ENCODE data around the gene SYT1. TPM values are rescaled to one million over a fixed set of nuclear protein-coding genes. Genes with fewer than 3 reads are reported as not detected.
"Not testable (repeated sequence)": the region's sequence is repeated elsewhere in the genome, so short reads cannot be mapped to it uniquely, and the experiment has no call there.

Gene SYT1
- total RNA-seq, 1 experiment from 2014 or later = 1.3 TPM

GRCh38 chr12:79199166-79199565 lies 334.6 kb downstream of the SYT1 start:
- Mint-ChIP-seq H3K27me3 (ENCODE audit: unreplicated experiment) (no peaks in the 10 kb centered on the region), H3K27ac (ENCODE audit: unreplicated experiment) (peak overlapping the region; percentile 47), H3K4me3 (ENCODE audit: low read depth, unreplicated experiment) (no peak overlapping the region), H3K36me3 (ENCODE audit: insufficient read depth, unreplicated experiment) (no peaks in the 10 kb centered on the region), H3K4me1 (ENCODE audit: low read depth, unreplicated experiment) (peaks cover 32% of the 10 kb centered on the region), H3K9me3 (ENCODE audit: low read depth, unreplicated experiment) (no peaks in the 10 kb centered on the region)
- BruUV-seq (replicated peaks) = no TSS peak
- intact Hi-C loops (cut with micrococcal nuclease; ENCODE audit: unreplicated experiment) = no loop called here
- no peak for DNase-seq
- CTCF ChIA-PET = no interaction called here
- no peak for TF ChIP-seq CTCF (IDR thresholded peaks at IDR 0.05; ENCODE audit: unreplicated experiment)

GRCh38 chr12:79200176-79200575 lies 335.6 kb downstream of the SYT1 start:
- Mint-ChIP-seq H3K9me3 (ENCODE audit: low read depth, unreplicated experiment) (no peaks in the 10 kb centered on the region), H3K27me3 (ENCODE audit: unreplicated experiment) (no peaks in the 10 kb centered on the region), H3K36me3 (ENCODE audit: insufficient read depth, unreplicated experiment) (no peaks in the 10 kb centered on the region), H3K27ac (ENCODE audit: unreplicated experiment) (no peak overlapping the region), H3K4me3 (ENCODE audit: low read depth, unreplicated experiment) (no peak overlapping the region), H3K4me1 (ENCODE audit: low read depth, unreplicated experiment) (peaks cover 32% of the 10 kb centered on the region)
- no peak for TF ChIP-seq CTCF (IDR thresholded peaks at IDR 0.05; ENCODE audit: unreplicated experiment)
- BruUV-seq (replicated peaks) = no TSS peak
- CTCF ChIA-PET = no interaction called here
- no peak for DNase-seq
- intact Hi-C loops (cut with micrococcal nuclease; ENCODE audit: unreplicated experiment) = no loop called here

- Mint-ChIP-seq H3K27me3 (ENCODE audit: unreplicated experiment) (no peaks in the 10 kb centered on the region), H3K4me3 (ENCODE audit: low read depth, unreplicated experiment) (peak overlapping the region; percentile 69), H3K9me3 (ENCODE audit: low read depth, unreplicated experiment) (no peaks in the 10 kb centered on the region), H3K36me3 (ENCODE audit: insufficient read depth, unreplicated experiment) (no peaks in the 10 kb centered on the region), H3K27ac (ENCODE audit: unreplicated experiment) (no peak overlapping the region), H3K4me1 (ENCODE audit: low read depth, unreplicated experiment) (peaks cover 46% of the 10 kb centered on the region)
- no peak for DNase-seq
- no peak for TF ChIP-seq CTCF (IDR thresholded peaks at IDR 0.05; ENCODE audit: unreplicated experiment)
- intact Hi-C loops (cut with micrococcal nuclease; ENCODE audit: unreplicated experiment) = no loop called here
- CTCF ChIA-PET = no interaction called here
- BruUV-seq (replicated peaks) = no TSS peak
Observed at GRCh38 chr12:79203058-79203647, 338.6 kb downstream of the SYT1 start.

- CTCF ChIA-PET = interaction anchor here (1.1 kb wide), 1 partner anchor 138 kb away, joined by 3 read pairs; no protein-coding TSS in a partner anchor
- H3K27ac Mint-ChIP-seq (ENCODE audit: unreplicated experiment) = no peak overlapping the region
- H3K27me3 Mint-ChIP-seq (ENCODE audit: unreplicated experiment) = no peaks in the 10 kb centered on the region
- peaks cover 37% of the 10 kb centered on the region for H3K4me1 Mint-ChIP-seq (ENCODE audit: low read depth, unreplicated experiment)
- intact Hi-C loops (cut with micrococcal nuclease; ENCODE audit: unreplicated experiment) = loop anchor here (5.0 kb wide), 1 partner anchor 140 kb away; no protein-coding TSS in a partner anchor
- peak; percentile 27 for DNase-seq
- H3K36me3 Mint-ChIP-seq (ENCODE audit: insufficient read depth, unreplicated experiment) = no peaks in the 10 kb centered on the region
- no peak for TF ChIP-seq CTCF (IDR thresholded peaks at IDR 0.05; ENCODE audit: unreplicated experiment)
- no peaks in the 10 kb centered on the region for H3K9me3 Mint-ChIP-seq (ENCODE audit: low read depth, unreplicated experiment)
- no peak overlapping the region for H3K4me3 Mint-ChIP-seq (ENCODE audit: low read depth, unreplicated experiment)
- no TSS peak for BruUV-seq (replicated peaks)
Observed at GRCh38 chr12:79206871-79207270, 342.3 kb downstream of the SYT1 start.

- H3K36me3 Mint-ChIP-seq (ENCODE audit: insufficient read depth, unreplicated experiment); DNase-seq; intact Hi-C loops (cut with micrococcal nuclease; ENCODE audit: unreplicated experiment); H3K4me3 Mint-ChIP-seq (ENCODE audit: low read depth, unreplicated experiment); H3K9me3 Mint-ChIP-seq (ENCODE audit: low read depth, unreplicated experiment); CTCF ChIA-PET; BruUV-seq (replicated peaks); H3K27ac Mint-ChIP-seq (ENCODE audit: unreplicated experiment); H3K27me3 Mint-ChIP-seq (ENCODE audit: unreplicated experiment): not testable (repeated sequence)
- peaks cover 22% of the 10 kb centered on the region for H3K4me1 Mint-ChIP-seq (ENCODE audit: low read depth, unreplicated experiment)
Observed at GRCh38 chr12:79210403-79210802, 345.8 kb downstream of the SYT1 start.

All from Calu3 (cell line).